Gastrocnemius medialis (tissue), 4 donors: ENCODE measurements around the gene ECI2.

Experiments used
- CTCF ChIP-seq, 5 experiments: fragments of 450-650 bp in 3 of 5; fragments of 200-600 bp in 2 of 5; sonication (generic) in 2 of 5; IDR thresholded peaks in 4 of 5; conservative IDR thresholded peaks in 1 of 5; 1 replicate in 4 of 5; 2 replicates in 1 of 5; pipeline ENCODE4 v1.5.1; 2016 to 2019; ENCODE audit warnings: antibody characterized with exemption in 5 of 5, mild to moderate bottlenecking in 3 of 5, moderate library complexity in 3 of 5
- POLR2A ChIP-seq, 2 donors: fragments of 450-650 bp; IDR thresholded peaks; one replicate each; pipeline ENCODE4 v1.6.1; 2017; ENCODE audit warnings: antibody characterized with exemption in 2 of 2, mild to moderate bottlenecking in 2 of 2, moderate library complexity in 2 of 2

GRCh38 chr6:4084444-4085331 lies 50.7 kb downstream of the ECI2 start:
- TF ChIP-seq CTCF (IDR thresholded peaks at IDR 0.05 in 4 of 5, conservative IDR thresholded peaks at IDR 0.05 in 1 of 5) (no peak), POLR2A (IDR thresholded peaks at IDR 0.05) (no peak)
